Hepatocyte (in vitro differentiated cells): Measurements from ENCODE around the gene LRCH1.
A peak's percentile ranks its signal among the peaks of the same experiment; 100 is the strongest.

Experiments used
- CTCF ChIP-seq: fragments of 200-600 bp; sonication (generic); IDR thresholded peaks from 2 replicates; pipeline ENCODE4 v1.5.1; 2016; ENCODE audit warnings: antibody characterized with exemption, mild to moderate bottlenecking; ENCODE audit not compliant: poor library complexity
- EZH2 ChIP-seq: fragments of 200-600 bp; sonication (generic); IDR thresholded peaks from 2 replicates; pipeline ENCODE4 v1.6.1; 2016; ENCODE audit warnings: antibody characterized with exemption, mild to moderate bottlenecking, borderline replicate concordance
- EZH2phosphoT487 ChIP-seq: fragments of 200-600 bp; sonication (generic); IDR thresholded peaks from one replicate; pipeline ENCODE4 v1.6.1; 2018; ENCODE audit warnings: antibody characterized with exemption, mild to moderate bottlenecking, low read depth, moderate library complexity; ENCODE audit not compliant: unreplicated experiment, severe bottlenecking

DNA sequence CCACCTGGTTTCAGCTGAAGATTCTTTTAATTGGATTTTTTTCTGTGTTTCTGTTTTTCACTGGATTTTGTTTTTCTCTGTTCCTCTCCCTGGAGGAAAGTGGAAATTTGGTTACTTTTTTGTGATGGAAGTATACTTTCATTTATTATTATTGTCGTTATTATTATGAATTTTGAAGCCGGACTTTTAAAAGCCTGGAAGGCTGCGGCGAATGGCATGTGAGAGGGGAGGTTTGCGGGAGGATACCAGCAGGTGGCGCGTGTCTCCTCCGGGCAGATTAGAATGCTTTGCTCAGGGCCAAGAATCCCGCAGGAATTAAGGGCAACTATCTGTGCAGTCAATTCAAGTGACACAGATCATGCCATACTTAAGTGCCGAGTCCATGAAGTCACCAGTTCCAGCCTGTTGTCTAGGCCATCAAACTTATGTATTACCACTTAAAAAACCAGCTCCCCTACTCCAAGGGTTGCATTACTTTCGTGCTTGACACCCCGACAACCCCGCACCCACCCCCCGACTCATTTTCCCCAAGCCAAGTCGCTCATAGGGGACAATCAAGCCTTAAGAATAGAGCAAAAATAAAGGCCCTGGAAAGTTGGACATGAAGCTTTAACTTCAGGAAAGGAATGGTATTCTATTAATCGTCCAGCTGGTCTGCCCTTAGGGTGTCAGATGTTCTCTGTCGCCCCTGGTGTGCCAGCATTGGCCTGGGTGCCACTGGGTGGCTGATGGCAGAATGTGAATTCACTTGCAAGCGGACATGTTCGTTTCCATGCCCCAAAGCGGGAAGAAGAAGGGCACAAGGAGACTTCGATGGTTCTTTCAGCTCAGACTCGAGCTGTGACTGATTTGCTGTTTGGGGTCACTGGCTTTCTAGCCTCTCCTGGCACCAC is 1.3 kb upstream of the LRCH1 start:
- TF ChIP-seq CTCF (peak; percentile 89), EZH2phosphoT487 (no peak), EZH2 (no peak)
